ENCODE measurements around the gene CES2.

DNA sequence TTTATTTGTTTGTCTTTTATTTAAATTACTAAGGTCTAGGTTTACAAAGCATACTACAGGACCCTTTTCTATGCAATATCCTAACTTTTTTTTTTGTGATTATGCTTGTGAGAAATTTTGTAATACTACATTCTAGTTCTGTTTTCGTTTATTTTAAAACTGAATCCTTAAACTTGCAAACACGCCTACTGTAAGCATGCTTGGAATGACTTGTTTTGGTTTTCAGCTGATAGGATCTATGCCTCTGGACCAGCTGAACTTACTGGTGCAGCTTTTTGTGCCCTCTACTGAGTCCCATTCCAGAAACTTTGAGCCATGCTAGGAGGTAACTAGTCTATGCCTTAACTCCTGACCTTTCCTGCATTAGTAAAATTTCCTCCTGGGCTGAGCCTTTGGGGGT lies 49.0 kb upstream of the CES2 start:
- TF ChIP-seq, protein P1, sequence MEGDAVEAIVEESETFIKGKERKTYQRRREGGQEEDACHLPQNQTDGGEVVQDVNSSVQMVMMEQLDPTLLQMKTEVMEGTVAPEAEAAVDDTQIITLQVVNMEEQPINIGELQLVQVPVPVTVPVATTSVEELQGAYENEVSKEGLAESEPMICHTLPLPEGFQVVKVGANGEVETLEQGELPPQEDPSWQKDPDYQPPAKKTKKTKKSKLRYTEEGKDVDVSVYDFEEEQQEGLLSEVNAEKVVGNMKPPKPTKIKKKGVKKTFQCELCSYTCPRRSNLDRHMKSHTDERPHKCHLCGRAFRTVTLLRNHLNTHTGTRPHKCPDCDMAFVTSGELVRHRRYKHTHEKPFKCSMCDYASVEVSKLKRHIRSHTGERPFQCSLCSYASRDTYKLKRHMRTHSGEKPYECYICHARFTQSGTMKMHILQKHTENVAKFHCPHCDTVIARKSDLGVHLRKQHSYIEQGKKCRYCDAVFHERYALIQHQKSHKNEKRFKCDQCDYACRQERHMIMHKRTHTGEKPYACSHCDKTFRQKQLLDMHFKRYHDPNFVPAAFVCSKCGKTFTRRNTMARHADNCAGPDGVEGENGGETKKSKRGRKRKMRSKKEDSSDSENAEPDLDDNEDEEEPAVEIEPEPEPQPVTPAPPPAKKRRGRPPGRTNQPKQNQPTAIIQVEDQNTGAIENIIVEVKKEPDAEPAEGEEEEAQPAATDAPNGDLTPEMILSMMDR (IDR thresholded peaks at IDR 0.05), result no peak
- TF ChIP-seq POLR2A (IDR thresholded peaks at IDR 0.05) (no peak), POLR2AphosphoS5 (IDR thresholded peaks at IDR 0.05) (no peak)
